Diencephalon (tissue), 1 donor: ENCODE results near the gene CHST3. TPM values are rescaled to one million over a fixed set of nuclear protein-coding genes. Genes with fewer than 3 reads are reported as not detected.

ENCODE experiments used
- total RNA-seq: library from RNA; depleted of rRNA; stranded (reverse); fragments of >200 nt; gene quantifications from one replicate; pipeline ENCODE4 v1.2.3, GENCODE V29; 2014

Gene CHST3
- 12.2 TPM for total RNA-seq

GRCh38 chr10:71964098-71964742, at the start of gene CHST3:
Gene CHST3 (plus strand): TSS chr10:71964395. CDS start chr10:72005843, 41,448 bp downstream.

Other genes starting within 250 kb of the CHST3 start
- gene C10orf105, start 244.6 kb upstream of the CHST3 start, total RNA-seq = 2.1 TPM
- gene VSIR, start 190.9 kb upstream of the CHST3 start, total RNA-seq = 8.3 TPM
- gene PSAP, start 113.1 kb upstream of the CHST3 start, total RNA-seq = 804 TPM
- gene SPOCK2, start 124.2 kb downstream of the CHST3 start, total RNA-seq = 207 TPM